Measurements from ENCODE around the gene CAMKK1.

DNA sequence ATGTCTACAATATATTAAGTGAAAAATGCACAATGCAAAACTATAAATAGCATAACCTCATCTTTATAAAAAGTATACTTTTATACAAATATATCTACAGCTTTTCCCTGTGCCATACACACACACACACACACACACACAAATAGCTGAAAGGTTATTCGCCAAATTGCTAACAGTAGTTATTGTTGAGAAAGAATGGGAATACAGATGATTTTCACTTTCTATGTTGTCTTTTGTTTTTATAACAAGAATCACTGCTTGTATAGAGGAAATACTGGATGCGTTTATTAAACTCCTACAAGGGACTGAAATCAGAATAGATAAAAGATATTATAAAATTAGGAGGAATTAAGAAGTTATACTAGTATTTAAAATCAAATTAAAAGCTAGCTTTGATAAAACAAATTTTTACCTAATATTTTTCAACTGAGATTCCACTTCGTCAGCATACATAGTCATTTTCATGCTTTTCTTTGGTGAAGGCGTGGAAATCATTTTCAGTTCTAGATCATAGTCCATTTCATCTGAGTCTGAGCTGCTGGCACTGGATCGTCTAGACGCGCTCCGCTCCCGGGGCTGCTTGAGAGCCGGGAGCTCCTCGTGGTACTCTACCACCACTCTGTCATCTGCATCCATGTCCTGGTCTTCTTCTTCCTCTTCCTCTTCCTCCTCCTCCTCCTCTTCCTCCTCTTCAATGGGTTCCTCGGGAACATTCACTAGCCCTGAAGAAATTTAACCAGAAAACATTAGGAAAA, 74.8 kb downstream of the CAMKK1 start:
- TF ChIP-seq, protein P1, sequence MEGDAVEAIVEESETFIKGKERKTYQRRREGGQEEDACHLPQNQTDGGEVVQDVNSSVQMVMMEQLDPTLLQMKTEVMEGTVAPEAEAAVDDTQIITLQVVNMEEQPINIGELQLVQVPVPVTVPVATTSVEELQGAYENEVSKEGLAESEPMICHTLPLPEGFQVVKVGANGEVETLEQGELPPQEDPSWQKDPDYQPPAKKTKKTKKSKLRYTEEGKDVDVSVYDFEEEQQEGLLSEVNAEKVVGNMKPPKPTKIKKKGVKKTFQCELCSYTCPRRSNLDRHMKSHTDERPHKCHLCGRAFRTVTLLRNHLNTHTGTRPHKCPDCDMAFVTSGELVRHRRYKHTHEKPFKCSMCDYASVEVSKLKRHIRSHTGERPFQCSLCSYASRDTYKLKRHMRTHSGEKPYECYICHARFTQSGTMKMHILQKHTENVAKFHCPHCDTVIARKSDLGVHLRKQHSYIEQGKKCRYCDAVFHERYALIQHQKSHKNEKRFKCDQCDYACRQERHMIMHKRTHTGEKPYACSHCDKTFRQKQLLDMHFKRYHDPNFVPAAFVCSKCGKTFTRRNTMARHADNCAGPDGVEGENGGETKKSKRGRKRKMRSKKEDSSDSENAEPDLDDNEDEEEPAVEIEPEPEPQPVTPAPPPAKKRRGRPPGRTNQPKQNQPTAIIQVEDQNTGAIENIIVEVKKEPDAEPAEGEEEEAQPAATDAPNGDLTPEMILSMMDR (IDR thresholded peaks at IDR 0.05): no peak
- no peak for TF ChIP-seq POLR2A (IDR thresholded peaks at IDR 0.05)
